Vagina (tissue), 2 donors: ENCODE data around the gene NQO1.

Experiments used
- CTCF ChIP-seq, 3 experiments: fragments of 450-650 bp in 2 of 3; fragments of 200-600 bp in 1 of 3; sonication (generic) in 1 of 3; IDR thresholded peaks; one replicate each; pipeline ENCODE4 v1.5.1; 2017 to 2019; ENCODE audit warnings: antibody characterized with exemption in 3 of 3, mild to moderate bottlenecking in 2 of 3, moderate library complexity in 2 of 3
- POLR2A ChIP-seq, 2 donors: fragments of 450-650 bp; IDR thresholded peaks; one replicate each; pipeline ENCODE4 v1.6.1; 2017; ENCODE audit warnings: antibody characterized with exemption in 2 of 2, mild to moderate bottlenecking in 2 of 2, moderate library complexity in 2 of 2

- TF ChIP-seq CTCF (IDR thresholded peaks at IDR 0.05) (no peak), POLR2A (IDR thresholded peaks at IDR 0.05) (no peak)
These were observed 1.5 kb upstream of the NQO1 start for GRCh38 chr16:69727916-69728270.
